ENCODE measurements around the gene PDE2A. TPM values are rescaled to one million over a fixed set of nuclear protein-coding genes. Genes with fewer than 3 reads are reported as not detected.

The PDE2A gene
- total RNA-seq, 4 donors from 2014 or later, result 40.6 to 68.8 (median 47.6) TPM

DNA sequence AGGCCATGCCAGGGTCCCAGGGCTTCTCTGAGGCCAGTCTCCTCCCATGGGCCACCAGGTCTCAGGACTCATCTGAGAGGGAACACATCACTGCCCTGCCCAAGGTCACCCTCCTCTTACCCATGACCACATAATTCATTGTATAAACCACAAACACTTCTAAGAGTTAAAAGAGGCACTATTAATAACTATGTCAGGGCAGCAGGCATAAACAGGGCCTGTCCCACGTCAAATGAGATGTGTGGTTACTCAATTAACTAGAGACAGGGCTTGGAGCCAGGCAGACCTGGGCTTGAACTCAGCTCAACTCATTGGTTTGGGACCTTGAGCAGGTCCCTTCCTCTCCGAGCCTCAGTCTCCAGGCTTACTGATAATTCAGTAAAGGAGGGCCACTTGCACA lies 44.9 kb upstream of the PDE2A start:
- no peak overlapping the region for H3K4me3 ChIP-seq
- intact Hi-C loops (cut with DNase I), result no loop called here
- no peaks in the 10 kb centered on the region for H3K9me3 ChIP-seq
- WGBS, result 29% methylated on average over 2 of the region's 2 CpGs
- peak overlapping the region in 3 of 4 donors; percentile 19 to 89 (median 85) for H3K27ac ChIP-seq (replicated peaks in 1 of 4)
- peaks cover 64 to 89% (median 81%) of the 10 kb centered on the region in 4 donors for H3K4me1 ChIP-seq
- peaks cover 0 to 14% (median 10%) of the 10 kb centered on the region in 4 donors for H3K36me3 ChIP-seq
- no peak for DNase-seq (ENCODE audit: extremely low spot score)
- TF ChIP-seq EP300 (IDR thresholded peaks at IDR 0.05) (no peak), POLR2A (IDR thresholded peaks at IDR 0.05; ENCODE audit: low read depth) (no peak), POLR2AphosphoS5 (IDR thresholded peaks at IDR 0.05) (no peak)
- TF ChIP-seq, protein P1, sequence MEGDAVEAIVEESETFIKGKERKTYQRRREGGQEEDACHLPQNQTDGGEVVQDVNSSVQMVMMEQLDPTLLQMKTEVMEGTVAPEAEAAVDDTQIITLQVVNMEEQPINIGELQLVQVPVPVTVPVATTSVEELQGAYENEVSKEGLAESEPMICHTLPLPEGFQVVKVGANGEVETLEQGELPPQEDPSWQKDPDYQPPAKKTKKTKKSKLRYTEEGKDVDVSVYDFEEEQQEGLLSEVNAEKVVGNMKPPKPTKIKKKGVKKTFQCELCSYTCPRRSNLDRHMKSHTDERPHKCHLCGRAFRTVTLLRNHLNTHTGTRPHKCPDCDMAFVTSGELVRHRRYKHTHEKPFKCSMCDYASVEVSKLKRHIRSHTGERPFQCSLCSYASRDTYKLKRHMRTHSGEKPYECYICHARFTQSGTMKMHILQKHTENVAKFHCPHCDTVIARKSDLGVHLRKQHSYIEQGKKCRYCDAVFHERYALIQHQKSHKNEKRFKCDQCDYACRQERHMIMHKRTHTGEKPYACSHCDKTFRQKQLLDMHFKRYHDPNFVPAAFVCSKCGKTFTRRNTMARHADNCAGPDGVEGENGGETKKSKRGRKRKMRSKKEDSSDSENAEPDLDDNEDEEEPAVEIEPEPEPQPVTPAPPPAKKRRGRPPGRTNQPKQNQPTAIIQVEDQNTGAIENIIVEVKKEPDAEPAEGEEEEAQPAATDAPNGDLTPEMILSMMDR (IDR thresholded peaks at IDR 0.05), result no peak
- no peaks in the 10 kb centered on the region for H3K27me3 ChIP-seq

DNA sequence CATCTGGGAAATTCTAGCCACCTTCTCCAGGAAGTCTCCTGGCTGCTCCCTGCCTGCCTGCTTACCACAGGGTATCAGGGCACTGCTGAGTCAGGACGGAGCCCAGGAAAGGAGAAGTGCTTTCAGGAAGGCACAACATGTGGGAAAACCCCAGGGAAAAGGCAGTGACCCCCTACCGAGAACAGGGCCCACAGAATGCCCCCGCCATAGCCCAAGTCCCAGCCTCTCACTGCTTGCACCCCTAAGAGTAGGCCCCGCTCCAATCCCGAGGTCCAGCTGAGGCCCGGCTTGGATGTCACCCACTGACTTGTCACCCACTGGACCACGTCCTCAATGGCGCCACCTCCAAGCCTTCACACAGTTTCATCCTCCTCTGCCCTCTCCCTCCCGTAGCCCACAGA lies 43.9 kb upstream of the PDE2A start:
- Histone ChIP-seq H3K9me3 (no peaks in the 10 kb centered on the region), H3K27ac (replicated peaks in 1 of 4) (no peak overlapping the region), H3K4me1 (peaks cover 65 to 86% (median 78%) of the 10 kb centered on the region in 4 donors), H3K27me3 (no peaks in the 10 kb centered on the region), H3K4me3 (no peak overlapping the region), H3K36me3 (peaks cover 0 to 19% (median 16%) of the 10 kb centered on the region in 4 donors)
- TF ChIP-seq, protein P1 (IDR thresholded peaks at IDR 0.05), result no peak
- TF ChIP-seq POLR2A (IDR thresholded peaks at IDR 0.05; ENCODE audit: low read depth), result no peak
- TF ChIP-seq EP300 (IDR thresholded peaks at IDR 0.05), result no peak
- no peak for DNase-seq (ENCODE audit: extremely low spot score)
- intact Hi-C loops (cut with DNase I), result no loop called here
- WGBS, result 88% methylated on average over 6 of the region's 9 CpGs

DNA sequence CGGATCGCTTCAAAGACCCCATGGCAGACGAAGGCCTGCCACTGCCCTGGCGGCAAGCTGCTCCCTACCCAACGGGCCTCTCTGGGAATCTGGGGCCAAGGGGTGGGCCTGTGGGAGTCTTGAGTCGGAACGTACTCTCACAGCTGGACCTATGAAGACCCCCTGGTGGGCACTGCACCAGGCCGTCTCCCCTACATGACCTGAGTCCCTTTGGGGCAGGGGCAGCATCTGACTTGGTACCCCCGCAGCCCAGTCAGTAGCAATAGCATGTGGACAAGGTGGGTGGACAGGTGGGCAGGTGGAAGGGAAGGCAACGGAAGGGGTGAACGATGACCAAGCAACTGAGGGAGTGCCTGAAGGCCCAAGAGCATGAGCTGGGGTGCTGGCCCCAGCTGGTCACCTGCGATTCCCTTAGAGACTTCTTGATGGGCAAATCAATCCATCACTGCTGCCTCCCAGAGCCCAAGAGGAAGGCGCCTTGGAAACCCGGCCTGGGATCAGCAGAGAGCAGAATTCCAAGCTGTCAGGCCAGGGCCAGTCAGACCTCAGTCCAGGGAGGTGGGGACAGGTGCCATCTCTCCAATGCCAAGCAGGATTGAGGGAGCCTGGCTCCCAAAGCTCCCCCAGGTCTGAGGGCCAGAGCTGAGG lies 42.7 kb upstream of the PDE2A start:
- H3K27ac ChIP-seq (replicated peaks in 1 of 4), result peak overlapping the region in 2 of 4 donors; percentile 1 to 10
- no peak for DNase-seq (ENCODE audit: extremely low spot score)
- no peaks in the 10 kb centered on the region for H3K27me3 ChIP-seq
- TF ChIP-seq POLR2A (IDR thresholded peaks at IDR 0.05; ENCODE audit: low read depth) (no peak), EP300 (IDR thresholded peaks at IDR 0.05) (no peak), POLR2AphosphoS5 (IDR thresholded peaks at IDR 0.05) (no peak)
- TF ChIP-seq, protein P1 (IDR thresholded peaks at IDR 0.05), result no peak
- peaks cover 3 to 31% (median 25%) of the 10 kb centered on the region in 4 donors for H3K36me3 ChIP-seq
- WGBS, result 75% methylated on average over 9 of the region's 14 CpGs
- intact Hi-C loops (cut with DNase I), result no loop called here
- no peak overlapping the region for H3K4me3 ChIP-seq
- H3K9me3 ChIP-seq, result no peaks in the 10 kb centered on the region
- H3K4me1 ChIP-seq, result peaks cover 68 to 90% (median 83%) of the 10 kb centered on the region in 4 donors

DNA sequence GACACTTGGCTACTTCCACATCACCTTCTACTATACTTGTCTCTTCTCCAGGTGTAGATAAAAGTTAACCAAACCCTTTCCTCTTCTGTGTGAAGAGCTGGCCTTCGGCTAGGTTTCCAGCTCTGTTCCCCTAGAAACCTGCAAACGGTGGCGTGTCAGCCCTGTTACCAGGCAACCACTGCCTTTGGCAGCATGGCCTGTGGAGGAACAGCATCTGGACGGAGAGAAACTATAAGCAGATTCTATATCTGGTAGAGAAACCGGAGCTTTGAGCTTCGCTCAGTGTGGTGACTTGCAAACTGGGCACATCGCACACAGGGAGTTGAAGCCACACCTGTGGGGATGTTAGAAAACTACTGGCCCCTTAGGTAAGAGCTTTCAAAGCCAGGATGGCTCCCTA lies 42.1 kb upstream of the PDE2A start:
- Histone ChIP-seq H3K27me3 (no peaks in the 10 kb centered on the region), H3K9me3 (no peaks in the 10 kb centered on the region), H3K4me3 (no peak overlapping the region), H3K4me1 (peaks cover 69 to 85% (median 80%) of the 10 kb centered on the region in 4 donors), H3K27ac (replicated peaks in 1 of 4) (peak overlapping the region in 2 of 4 donors; percentile 1 to 10), H3K36me3 (peaks cover 6 to 37% (median 30%) of the 10 kb centered on the region in 4 donors)
- TF ChIP-seq, protein P1 (IDR thresholded peaks at IDR 0.05), result no peak
- TF ChIP-seq POLR2A (IDR thresholded peaks at IDR 0.05; ENCODE audit: low read depth), result no peak
- intact Hi-C loops (cut with DNase I), result no loop called here
- WGBS, result 11% methylated on average over 7 of the region's 7 CpGs
- no peak for DNase-seq (ENCODE audit: extremely low spot score)

Data from esophagus muscularis mucosa (tissue), 4 donors.